ENCODE results near the gene UPF2. TPM values are rescaled to one million over a fixed set of nuclear protein-coding genes. Genes with fewer than 3 reads are reported as not detected.

UPF2 gene
- total and polyA plus RNA-seq, 2 of the 13 experiments (the other 11 are each of a cell fraction or from before 2014, with no cell fraction given) = 6.2 to 14.5 TPM

DNA sequence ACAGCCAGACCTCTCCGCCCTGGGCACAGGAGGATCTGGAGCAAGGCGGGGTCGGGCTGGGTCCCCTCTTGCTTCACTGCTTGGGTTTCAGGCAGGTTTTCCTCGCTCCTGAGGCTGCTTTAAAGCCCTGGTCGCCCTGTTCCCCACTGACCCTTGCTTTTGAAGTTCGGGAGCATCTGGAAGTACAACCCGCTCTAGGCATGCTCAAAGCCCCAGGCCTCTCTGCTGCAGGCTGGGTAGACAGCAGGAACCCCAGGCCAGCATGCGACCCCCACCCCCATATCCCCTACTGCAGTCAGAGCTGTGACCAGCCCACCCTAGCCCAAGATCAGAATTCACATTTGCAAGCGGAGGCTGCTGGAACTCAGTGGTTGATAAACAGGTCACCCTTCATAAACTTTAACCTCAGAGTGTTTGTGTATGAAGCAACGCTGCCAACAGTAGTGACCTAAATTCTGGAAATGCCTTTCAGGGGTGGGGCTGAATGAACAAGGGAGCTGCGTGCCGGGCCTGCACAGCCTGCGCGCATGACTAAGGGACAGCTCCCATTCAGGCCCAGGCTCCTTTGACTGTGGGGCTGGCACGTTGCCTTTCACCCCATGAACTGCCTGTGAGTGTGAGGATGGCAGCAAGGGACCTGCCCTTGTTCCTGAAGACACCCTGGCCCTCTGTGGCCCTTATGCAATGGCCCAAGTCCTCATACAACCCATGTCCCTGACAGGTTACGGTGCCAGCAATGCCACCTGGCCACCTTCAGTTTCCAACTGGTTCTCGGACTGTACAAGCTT, 166.9 kb downstream of the UPF2 start (continued):
- TF ChIP-seq RAD21 (CRISPR knock-in tag; IDR thresholded peaks at IDR 0.05) (no peak), ARID2 (CRISPR knock-in tag; IDR thresholded peaks at IDR 0.05; ENCODE audit: borderline replicate concordance) (no peak; the same call in 1 of the 2 replicates), HOXD1 (CRISPR knock-in tag; IDR thresholded peaks at IDR 0.05) (no peak), ZNF383 (CRISPR knock-in tag; IDR thresholded peaks at IDR 0.05; ENCODE audit: borderline replicate concordance) (no peak), CHD4 (IDR thresholded peaks at IDR 0.05; ENCODE audit: borderline replicate concordance, low read length) (no peak), ZNF672 (CRISPR knock-in tag; IDR thresholded peaks at IDR 0.05) (no peak), ZNF431 (CRISPR knock-in tag; IDR thresholded peaks at IDR 0.05; ENCODE audit: borderline replicate concordance, low read depth) (no peak), ZMYM3 (CRISPR knock-in tag; IDR thresholded peaks at IDR 0.05) (no peak), ZNF205 (CRISPR knock-in tag; IDR thresholded peaks at IDR 0.05) (peak; percentile 43; the same call in 1 of the 2 replicates), TOE1 (CRISPR knock-in tag; IDR thresholded peaks at IDR 0.05) (no peak), NFKBIZ (CRISPR knock-in tag; IDR thresholded peaks at IDR 0.05) (peak; percentile 82; the same call in 1 of the 2 replicates), REXO4 (CRISPR knock-in tag; IDR thresholded peaks at IDR 0.05; ENCODE audit: borderline replicate concordance) (no peak)
- TF ChIP-seq, protein P1, sequence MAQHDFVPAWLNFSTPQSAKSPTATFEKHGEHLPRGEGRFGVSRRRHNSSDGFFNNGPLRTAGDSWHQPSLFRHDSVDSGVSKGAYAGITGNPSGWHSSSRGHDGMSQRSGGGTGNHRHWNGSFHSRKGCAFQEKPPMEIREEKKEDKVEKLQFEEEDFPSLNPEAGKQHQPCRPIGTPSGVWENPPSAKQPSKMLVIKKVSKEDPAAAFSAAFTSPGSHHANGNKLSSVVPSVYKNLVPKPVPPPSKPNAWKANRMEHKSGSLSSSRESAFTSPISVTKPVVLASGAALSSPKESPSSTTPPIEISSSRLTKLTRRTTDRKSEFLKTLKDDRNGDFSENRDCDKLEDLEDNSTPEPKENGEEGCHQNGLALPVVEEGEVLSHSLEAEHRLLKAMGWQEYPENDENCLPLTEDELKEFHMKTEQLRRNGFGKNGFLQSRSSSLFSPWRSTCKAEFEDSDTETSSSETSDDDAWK (CRISPR knock-in tag; IDR thresholded peaks at IDR 0.05) = no peak
- TF ChIP-seq, protein P2, sequence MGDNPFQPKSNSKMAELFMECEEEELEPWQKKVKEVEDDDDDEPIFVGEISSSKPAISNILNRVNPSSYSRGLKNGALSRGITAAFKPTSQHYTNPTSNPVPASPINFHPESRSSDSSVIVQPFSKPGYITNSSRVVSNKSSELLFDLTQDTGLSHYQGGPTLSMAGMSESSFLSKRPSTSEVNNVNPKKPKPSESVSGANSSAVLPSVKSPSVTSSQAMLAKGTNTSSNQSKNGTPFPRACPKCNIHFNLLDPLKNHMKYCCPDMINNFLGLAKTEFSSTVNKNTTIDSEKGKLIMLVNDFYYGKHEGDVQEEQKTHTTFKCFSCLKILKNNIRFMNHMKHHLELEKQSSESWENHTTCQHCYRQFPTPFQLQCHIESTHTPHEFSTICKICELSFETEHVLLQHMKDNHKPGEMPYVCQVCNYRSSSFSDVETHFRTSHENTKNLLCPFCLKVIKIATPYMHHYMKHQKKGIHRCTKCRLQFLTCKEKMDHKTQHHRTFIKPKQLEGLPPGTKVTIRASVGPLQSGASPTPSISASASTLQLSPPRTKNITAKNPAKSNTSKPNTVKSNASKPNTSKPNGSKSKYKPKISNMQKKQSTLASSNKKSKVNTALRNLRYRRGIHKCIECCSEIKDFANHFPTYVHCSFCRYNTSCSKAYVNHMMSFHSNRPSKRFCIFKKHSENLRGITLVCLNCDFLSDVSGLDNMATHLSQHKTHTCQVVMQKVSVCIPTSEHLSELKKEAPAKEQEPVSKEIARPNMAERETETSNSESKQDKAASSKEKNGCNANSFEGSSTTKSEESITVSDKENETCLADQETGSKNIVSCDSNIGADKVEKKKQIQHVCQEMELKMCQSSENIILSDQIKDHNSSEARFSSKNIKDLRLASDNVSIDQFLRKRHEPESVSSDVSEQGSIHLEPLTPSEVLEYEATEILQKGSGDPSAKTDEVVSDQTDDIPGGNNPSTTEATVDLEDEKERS (CRISPR knock-in tag; IDR thresholded peaks at IDR 0.05) = 0 out of 2 replicates have a peak, but pooled peaks have one; percentile 46
- TF ChIP-seq, protein P3, sequence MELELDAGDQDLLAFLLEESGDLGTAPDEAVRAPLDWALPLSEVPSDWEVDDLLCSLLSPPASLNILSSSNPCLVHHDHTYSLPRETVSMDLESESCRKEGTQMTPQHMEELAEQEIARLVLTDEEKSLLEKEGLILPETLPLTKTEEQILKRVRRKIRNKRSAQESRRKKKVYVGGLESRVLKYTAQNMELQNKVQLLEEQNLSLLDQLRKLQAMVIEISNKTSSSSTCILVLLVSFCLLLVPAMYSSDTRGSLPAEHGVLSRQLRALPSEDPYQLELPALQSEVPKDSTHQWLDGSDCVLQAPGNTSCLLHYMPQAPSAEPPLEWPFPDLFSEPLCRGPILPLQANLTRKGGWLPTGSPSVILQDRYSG (CRISPR knock-in tag; IDR thresholded peaks at IDR 0.05) = 0 out of 2 replicates have a peak, but pooled peaks have one; percentile 79
- TF ChIP-seq, protein P4, sequence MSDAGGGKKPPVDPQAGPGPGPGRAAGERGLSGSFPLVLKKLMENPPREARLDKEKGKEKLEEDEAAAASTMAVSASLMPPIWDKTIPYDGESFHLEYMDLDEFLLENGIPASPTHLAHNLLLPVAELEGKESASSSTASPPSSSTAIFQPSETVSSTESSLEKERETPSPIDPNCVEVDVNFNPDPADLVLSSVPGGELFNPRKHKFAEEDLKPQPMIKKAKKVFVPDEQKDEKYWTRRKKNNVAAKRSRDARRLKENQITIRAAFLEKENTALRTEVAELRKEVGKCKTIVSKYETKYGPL (CRISPR knock-in tag; IDR thresholded peaks at IDR 0.05) = 0 out of 2 replicates have a peak, but pooled peaks have one; percentile 32
- TF ChIP-seq, protein P5, sequence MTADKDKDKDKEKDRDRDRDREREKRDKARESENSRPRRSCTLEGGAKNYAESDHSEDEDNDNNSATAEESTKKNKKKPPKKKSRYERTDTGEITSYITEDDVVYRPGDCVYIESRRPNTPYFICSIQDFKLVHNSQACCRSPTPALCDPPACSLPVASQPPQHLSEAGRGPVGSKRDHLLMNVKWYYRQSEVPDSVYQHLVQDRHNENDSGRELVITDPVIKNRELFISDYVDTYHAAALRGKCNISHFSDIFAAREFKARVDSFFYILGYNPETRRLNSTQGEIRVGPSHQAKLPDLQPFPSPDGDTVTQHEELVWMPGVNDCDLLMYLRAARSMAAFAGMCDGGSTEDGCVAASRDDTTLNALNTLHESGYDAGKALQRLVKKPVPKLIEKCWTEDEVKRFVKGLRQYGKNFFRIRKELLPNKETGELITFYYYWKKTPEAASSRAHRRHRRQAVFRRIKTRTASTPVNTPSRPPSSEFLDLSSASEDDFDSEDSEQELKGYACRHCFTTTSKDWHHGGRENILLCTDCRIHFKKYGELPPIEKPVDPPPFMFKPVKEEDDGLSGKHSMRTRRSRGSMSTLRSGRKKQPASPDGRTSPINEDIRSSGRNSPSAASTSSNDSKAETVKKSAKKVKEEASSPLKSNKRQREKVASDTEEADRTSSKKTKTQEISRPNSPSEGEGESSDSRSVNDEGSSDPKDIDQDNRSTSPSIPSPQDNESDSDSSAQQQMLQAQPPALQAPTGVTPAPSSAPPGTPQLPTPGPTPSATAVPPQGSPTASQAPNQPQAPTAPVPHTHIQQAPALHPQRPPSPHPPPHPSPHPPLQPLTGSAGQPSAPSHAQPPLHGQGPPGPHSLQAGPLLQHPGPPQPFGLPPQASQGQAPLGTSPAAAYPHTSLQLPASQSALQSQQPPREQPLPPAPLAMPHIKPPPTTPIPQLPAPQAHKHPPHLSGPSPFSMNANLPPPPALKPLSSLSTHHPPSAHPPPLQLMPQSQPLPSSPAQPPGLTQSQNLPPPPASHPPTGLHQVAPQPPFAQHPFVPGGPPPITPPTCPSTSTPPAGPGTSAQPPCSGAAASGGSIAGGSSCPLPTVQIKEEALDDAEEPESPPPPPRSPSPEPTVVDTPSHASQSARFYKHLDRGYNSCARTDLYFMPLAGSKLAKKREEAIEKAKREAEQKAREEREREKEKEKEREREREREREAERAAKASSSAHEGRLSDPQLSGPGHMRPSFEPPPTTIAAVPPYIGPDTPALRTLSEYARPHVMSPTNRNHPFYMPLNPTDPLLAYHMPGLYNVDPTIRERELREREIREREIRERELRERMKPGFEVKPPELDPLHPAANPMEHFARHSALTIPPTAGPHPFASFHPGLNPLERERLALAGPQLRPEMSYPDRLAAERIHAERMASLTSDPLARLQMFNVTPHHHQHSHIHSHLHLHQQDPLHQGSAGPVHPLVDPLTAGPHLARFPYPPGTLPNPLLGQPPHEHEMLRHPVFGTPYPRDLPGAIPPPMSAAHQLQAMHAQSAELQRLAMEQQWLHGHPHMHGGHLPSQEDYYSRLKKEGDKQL (CRISPR knock-in tag; IDR thresholded peaks at IDR 0.05; ENCODE audit: low read depth) = peak; percentile 74; the same call in 1 of the 2 replicates
